ENCODE results near the gene TRDMT1. TPM values are rescaled to one million over a fixed set of nuclear protein-coding genes. Genes with fewer than 3 reads are reported as not detected.
A peak's percentile ranks its signal among the peaks of the same experiment; 100 is the strongest.

TRDMT1 gene
- total RNA-seq, 3 donors from 2014 or later (not counting 1 experiment from before 2014, with no cell fraction given): 11.0 to 21.8 (median 14.4) TPM

GRCh38 chr10:17200001-17200911 lies 1.2 kb downstream of the TRDMT1 start:
- intact Hi-C loops (cut with micrococcal nuclease): loop anchor here (2.0 kb wide), 1 partner anchor 17 kb away; no protein-coding TSS in a partner anchor
- H3K27ac ChIP-seq (ENCODE audit: low read length): peak overlapping the region; percentile 87
- DNase-seq (peak in 1 of 2 donors; percentile 19), ATAC-seq (no peak)
- H3K4me1 ChIP-seq (ENCODE audit: control insufficient read depth, insufficient read depth, low read length): peaks cover 11% of the 10 kb centered on the region
- H3K4me3 ChIP-seq (ENCODE audit: low read length): peak overlapping the region; percentile 87
- WGBS (ENCODE audit: insufficient coverage): 46% methylated on average over 3 of the region's 10 CpGs
- Mint-ChIP-seq H3K27me3 (ENCODE audit: low read depth in 2 of 2) (no peaks in the 10 kb centered on the region), H3K36me3 (no peaks in the 10 kb centered on the region), H3K4me1 (peaks cover 25 to 30% of the 10 kb centered on the region in 2 donors), H3K4me3 (peak overlapping the region; percentile 94), H3K9me3 (no peaks in the 10 kb centered on the region), H3K27ac (peak overlapping the region; percentile 91 to 97)
- H3K36me3 ChIP-seq (ENCODE audit: control insufficient read depth, insufficient read depth, low read length): no peaks in the 10 kb centered on the region
- H3K27me3 ChIP-seq (ENCODE audit: control insufficient read depth, insufficient read depth, low read length): no peaks in the 10 kb centered on the region
- no peaks in the 10 kb centered on the region for H3K9me3 ChIP-seq (ENCODE audit: control insufficient read depth, insufficient read depth, low read length)
- no peak for TF ChIP-seq CTCF (IDR thresholded peaks at IDR 0.05)

GRCh38 chr10:17199351-17199804 lies 2.1 kb downstream of the TRDMT1 start:
- no peak for ATAC-seq
- no peak overlapping the region for H3K27ac ChIP-seq (ENCODE audit: low read length)
- 87% methylated on average over 9 of the region's 9 CpGs for WGBS (ENCODE audit: insufficient coverage)
- peaks cover 11% of the 10 kb centered on the region for H3K4me1 ChIP-seq (ENCODE audit: control insufficient read depth, insufficient read depth, low read length)
- no peaks in the 10 kb centered on the region for H3K27me3 ChIP-seq (ENCODE audit: control insufficient read depth, insufficient read depth, low read length)
- no peaks in the 10 kb centered on the region for H3K36me3 Mint-ChIP-seq
- no peaks in the 10 kb centered on the region for H3K9me3 ChIP-seq (ENCODE audit: control insufficient read depth, insufficient read depth, low read length)
- DNase-seq: no peak
- no peak for TF ChIP-seq CTCF (IDR thresholded peaks at IDR 0.05)
- H3K9me3 Mint-ChIP-seq: no peaks in the 10 kb centered on the region
- H3K4me1 Mint-ChIP-seq: peaks cover 25 to 30% of the 10 kb centered on the region in 2 donors
- peak overlapping the region in 1 of 2 donors; percentile 97 for H3K27ac Mint-ChIP-seq
- H3K4me3 Mint-ChIP-seq: peak overlapping the region; percentile 2
- H3K36me3 ChIP-seq (ENCODE audit: control insufficient read depth, insufficient read depth, low read length): no peaks in the 10 kb centered on the region
- no peak overlapping the region for H3K4me3 ChIP-seq (ENCODE audit: low read length)
- intact Hi-C loops (cut with micrococcal nuclease): no loop called here
- no peaks in the 10 kb centered on the region for H3K27me3 Mint-ChIP-seq (ENCODE audit: low read depth in 2 of 2)

- Histone ChIP-seq H3K4me3 (ENCODE audit: low read length) (no peak overlapping the region), H3K9me3 (ENCODE audit: control insufficient read depth, insufficient read depth, low read length) (no peaks in the 10 kb centered on the region), H3K27me3 (ENCODE audit: control insufficient read depth, insufficient read depth, low read length) (no peaks in the 10 kb centered on the region), H3K36me3 (ENCODE audit: control insufficient read depth, insufficient read depth, low read length) (no peaks in the 10 kb centered on the region), H3K27ac (ENCODE audit: low read length) (no peak overlapping the region), H3K4me1 (ENCODE audit: control insufficient read depth, insufficient read depth, low read length) (peaks cover 7% of the 10 kb centered on the region)
- ATAC-seq: no peak
- Mint-ChIP-seq H3K4me3 (no peak overlapping the region), H3K9me3 (no peaks in the 10 kb centered on the region), H3K4me1 (peaks cover 16 to 29% of the 10 kb centered on the region in 2 donors), H3K27me3 (ENCODE audit: low read depth in 2 of 2) (no peaks in the 10 kb centered on the region), H3K27ac (no peak overlapping the region), H3K36me3 (no peaks in the 10 kb centered on the region)
- no peak for DNase-seq
- 61% methylated on average over 2 of the region's 3 CpGs for WGBS (ENCODE audit: insufficient coverage)
- TF ChIP-seq CTCF (IDR thresholded peaks at IDR 0.05): no peak
- intact Hi-C loops (cut with micrococcal nuclease): no loop called here
Observed at GRCh38 chr10:17196573-17196972, 4.9 kb downstream of the TRDMT1 start.
